Measurements from ENCODE around the gene SPEF1.

Gene SPEF1

GRCh38 chr20:3786665-3787323 lies 5.5 kb upstream of the SPEF1 start, which contains the start of gene CENPB:
TSS of gene CENPB (minus strand) at chr20:3786740. CDS start at chr20:3786483, 257 bp downstream.
- TF ChIP-seq CTCF (IDR thresholded peaks at IDR 0.05): peak; percentile 65
- DNase-seq (ENCODE audit: low spot score): peak; percentile 89
- Histone ChIP-seq H3K27ac (peak within 1 kb of the TSS; percentile 70 to 85), H3K4me3 (peak within 1 kb of the TSS; percentile 84)

GRCh38 chr20:3786126-3786484 lies 4.9 kb upstream of the SPEF1 start:
- DNase-seq (ENCODE audit: low spot score): no peak
- peak overlapping the region; percentile 70 to 85 for H3K27ac ChIP-seq
- no peak for TF ChIP-seq CTCF (IDR thresholded peaks at IDR 0.05)
- H3K4me3 ChIP-seq: peak overlapping the region; percentile 84

- H3K4me3 ChIP-seq: peak overlapping the region; percentile 84
- peak overlapping the region; percentile 70 to 85 for H3K27ac ChIP-seq
- TF ChIP-seq CTCF (IDR thresholded peaks at IDR 0.05): no peak
- DNase-seq (ENCODE audit: low spot score): no peak
Measured at GRCh38 chr20:3785240-3786125, 4.2 kb upstream of the SPEF1 start.

- Histone ChIP-seq H3K4me3 (peak overlapping the region; percentile 84), H3K27ac (peak overlapping the region in 1 of 2 donors; percentile 85)
- TF ChIP-seq CTCF (IDR thresholded peaks at IDR 0.05): no peak
- DNase-seq (ENCODE audit: low spot score): no peak
Measured at GRCh38 chr20:3784863-3785239, 3.6 kb upstream of the SPEF1 start.

- TF ChIP-seq CTCF (IDR thresholded peaks at IDR 0.05): no peak
- peak overlapping the region in 1 of 2 donors; percentile 40 for H3K27ac ChIP-seq
- DNase-seq (ENCODE audit: low spot score): no peak
- H3K4me3 ChIP-seq: peak overlapping the region; percentile 84
Measured at GRCh38 chr20:3784216-3784853, 3.1 kb upstream of the SPEF1 start.

- DNase-seq (ENCODE audit: low spot score): no peak
- TF ChIP-seq CTCF (IDR thresholded peaks at IDR 0.05): no peak
- peak overlapping the region; percentile 84 for H3K4me3 ChIP-seq
- H3K27ac ChIP-seq: peak overlapping the region in 1 of 2 donors; percentile 40
Measured at GRCh38 chr20:3783511-3784195, 2.4 kb upstream of the SPEF1 start.

Data from coronary artery (tissue), 2 donors.